NT2/D1 (cell line): ENCODE results near the gene RNF114.

Experiments
- SUZ12 ChIP-seq: IDR thresholded peaks from 2 replicates; pipeline ENCODE4 v1.6.1; 2011; ENCODE audit not compliant: insufficient read length, insufficient read depth; ENCODE audit errors: extremely low read depth
- YY1 ChIP-seq: IDR thresholded peaks from 2 replicates; pipeline ENCODE4 v1.6.1; 2011; ENCODE audit not compliant: insufficient read length, insufficient read depth

DNA sequence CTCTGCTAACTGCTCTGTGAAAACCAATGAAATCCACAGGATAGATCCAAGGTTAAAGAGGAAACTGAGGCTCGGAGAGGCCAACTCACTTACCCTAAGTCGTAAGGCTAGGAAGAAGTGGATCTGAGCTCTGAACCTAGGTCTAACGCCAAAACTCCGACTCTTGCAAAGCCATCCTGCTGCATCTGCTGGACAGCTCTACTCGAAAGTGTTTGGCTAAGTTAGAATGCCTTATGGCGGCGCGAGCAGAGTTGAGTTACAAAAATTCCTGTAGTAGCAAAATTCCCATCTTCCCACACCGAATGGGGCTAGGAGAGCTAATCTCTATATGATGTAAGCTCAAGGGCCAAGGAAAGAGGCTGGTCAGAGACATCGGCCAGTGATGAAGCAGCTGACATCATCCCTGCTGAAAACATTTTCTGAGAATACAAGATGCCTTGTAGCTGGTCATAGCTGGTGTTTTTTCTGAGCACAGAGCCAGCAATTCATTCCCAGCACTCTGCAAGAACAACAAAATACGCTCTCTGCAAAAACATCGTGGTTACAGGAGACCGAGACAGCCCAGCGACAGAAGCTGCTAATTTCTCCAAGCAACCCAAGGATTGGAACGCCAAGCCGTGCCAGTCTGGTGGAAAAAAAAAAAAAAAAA is 22.7 kb upstream of the RNF114 start:
- TF ChIP-seq SUZ12 = no peak
- TF ChIP-seq YY1 = no peak
